ENCODE results near the gene SULT6B1. TPM values are rescaled to one million over a fixed set of nuclear protein-coding genes. Genes with fewer than 3 reads are reported as not detected.
"Not testable (repeated sequence)": the region's sequence is repeated elsewhere in the genome, so short reads cannot be mapped to it uniquely, and the experiment has no call there.

The SULT6B1 gene
- total and polyA plus RNA-seq, 2 donors from 2014 or later: not detected

DNA sequence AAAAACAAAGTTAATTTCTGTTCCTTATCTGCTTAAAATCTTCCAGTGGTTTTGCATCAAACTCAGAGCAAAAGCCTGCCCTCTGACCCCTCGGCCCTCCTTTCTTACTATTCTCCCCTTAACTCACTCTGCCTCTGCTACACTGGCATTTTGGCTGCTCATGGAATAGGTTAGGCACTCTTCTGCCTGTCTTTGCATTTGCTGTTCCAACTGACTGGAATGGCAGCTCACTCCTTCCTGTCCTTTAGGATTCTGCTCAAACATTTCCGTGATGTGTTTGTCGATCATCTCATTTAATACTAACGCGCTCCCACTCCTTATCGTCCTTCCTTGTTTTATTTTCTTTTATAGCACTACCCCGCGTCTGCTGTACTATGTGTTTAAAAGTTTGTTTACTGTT is 42.1 kb upstream of the SULT6B1 start:
- no peaks in the 10 kb centered on the region for H3K9me3 ChIP-seq (ENCODE audit: control insufficient read depth in 2 of 3, insufficient read depth in 1 of 3, low read length in 3 of 3)
- no peaks in the 10 kb centered on the region for H3K27me3 ChIP-seq (ENCODE audit: control insufficient read depth, insufficient read depth, low read length)
- H3K4me1 ChIP-seq (ENCODE audit: control insufficient read depth in 2 of 3, insufficient read depth in 2 of 3, low read depth in 1 of 3, low read length in 3 of 3): peaks cover 5 to 13% (median 10%) of the 10 kb centered on the region in 3 donors
- peak overlapping the region in 1 of 2 donors; percentile 87 for H3K27ac ChIP-seq (ENCODE audit: low read depth in 2 of 2, low read length in 2 of 2)
- H3K36me3 ChIP-seq (ENCODE audit: control insufficient read depth in 2 of 3, insufficient read depth in 3 of 3, low read length in 3 of 3): peaks cover 6 to 17% (median 12%) of the 10 kb centered on the region in 3 donors
- TF ChIP-seq, protein P1, sequence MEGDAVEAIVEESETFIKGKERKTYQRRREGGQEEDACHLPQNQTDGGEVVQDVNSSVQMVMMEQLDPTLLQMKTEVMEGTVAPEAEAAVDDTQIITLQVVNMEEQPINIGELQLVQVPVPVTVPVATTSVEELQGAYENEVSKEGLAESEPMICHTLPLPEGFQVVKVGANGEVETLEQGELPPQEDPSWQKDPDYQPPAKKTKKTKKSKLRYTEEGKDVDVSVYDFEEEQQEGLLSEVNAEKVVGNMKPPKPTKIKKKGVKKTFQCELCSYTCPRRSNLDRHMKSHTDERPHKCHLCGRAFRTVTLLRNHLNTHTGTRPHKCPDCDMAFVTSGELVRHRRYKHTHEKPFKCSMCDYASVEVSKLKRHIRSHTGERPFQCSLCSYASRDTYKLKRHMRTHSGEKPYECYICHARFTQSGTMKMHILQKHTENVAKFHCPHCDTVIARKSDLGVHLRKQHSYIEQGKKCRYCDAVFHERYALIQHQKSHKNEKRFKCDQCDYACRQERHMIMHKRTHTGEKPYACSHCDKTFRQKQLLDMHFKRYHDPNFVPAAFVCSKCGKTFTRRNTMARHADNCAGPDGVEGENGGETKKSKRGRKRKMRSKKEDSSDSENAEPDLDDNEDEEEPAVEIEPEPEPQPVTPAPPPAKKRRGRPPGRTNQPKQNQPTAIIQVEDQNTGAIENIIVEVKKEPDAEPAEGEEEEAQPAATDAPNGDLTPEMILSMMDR (IDR thresholded peaks at IDR 0.05; ENCODE audit: borderline replicate concordance, extremely low read depth, insufficient read depth): no peak
- DNase-seq (peak in 1 of 5 donors; percentile 30), FAIRE-seq (no peak)
- H3K4me3 ChIP-seq (ENCODE audit: low read length in 3 of 3): peak overlapping the region; percentile 71 to 96 (median 89)
- H3K9ac ChIP-seq (ENCODE audit: low read length in 3 of 3): peak overlapping the region; percentile 60 to 91 (median 82)
- intact Hi-C loops (cut with DNase I): no loop called here

DNA sequence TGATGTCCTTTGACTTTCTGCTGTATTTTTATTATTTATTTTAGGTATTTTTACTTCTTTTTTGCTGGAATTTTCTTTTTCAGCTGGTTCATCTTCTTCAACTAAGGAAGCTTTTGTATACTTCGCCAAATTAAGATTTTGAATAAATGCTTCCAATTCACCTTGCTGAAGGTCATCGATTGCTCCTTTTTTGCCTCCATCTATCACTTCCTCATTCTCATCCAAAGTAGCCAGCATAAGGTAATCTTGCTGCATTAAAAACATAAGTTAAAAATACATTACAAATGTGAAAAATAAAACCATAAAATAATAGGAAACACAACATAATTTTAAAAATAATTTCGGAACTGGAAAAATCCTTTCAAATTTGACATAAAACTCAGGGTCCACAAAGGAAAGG is 40.3 kb upstream of the SULT6B1 start:
- intact Hi-C loops (cut with DNase I): no loop called here
- Histone ChIP-seq H3K9me3 (ENCODE audit: control insufficient read depth in 2 of 3, insufficient read depth in 1 of 3, low read length in 3 of 3) (no peaks in the 10 kb centered on the region), H3K27ac (ENCODE audit: low read depth in 2 of 2, low read length in 2 of 2) (no peak overlapping the region), H3K27me3 (ENCODE audit: control insufficient read depth, insufficient read depth, low read length) (no peaks in the 10 kb centered on the region), H3K9ac (ENCODE audit: low read length in 3 of 3) (no peak overlapping the region), H3K4me1 (ENCODE audit: control insufficient read depth in 2 of 3, insufficient read depth in 2 of 3, low read depth in 1 of 3, low read length in 3 of 3) (peaks cover 5 to 13% (median 10%) of the 10 kb centered on the region in 3 donors), H3K4me3 (ENCODE audit: low read length in 3 of 3) (no peak overlapping the region), H3K36me3 (ENCODE audit: control insufficient read depth in 2 of 3, insufficient read depth in 3 of 3, low read length in 3 of 3) (peaks cover 6 to 17% (median 12%) of the 10 kb centered on the region in 3 donors)
- no peak for FAIRE-seq
- TF ChIP-seq, protein P1 (IDR thresholded peaks at IDR 0.05; ENCODE audit: borderline replicate concordance, extremely low read depth, insufficient read depth): no peak
- no peak for DNase-seq

DNA sequence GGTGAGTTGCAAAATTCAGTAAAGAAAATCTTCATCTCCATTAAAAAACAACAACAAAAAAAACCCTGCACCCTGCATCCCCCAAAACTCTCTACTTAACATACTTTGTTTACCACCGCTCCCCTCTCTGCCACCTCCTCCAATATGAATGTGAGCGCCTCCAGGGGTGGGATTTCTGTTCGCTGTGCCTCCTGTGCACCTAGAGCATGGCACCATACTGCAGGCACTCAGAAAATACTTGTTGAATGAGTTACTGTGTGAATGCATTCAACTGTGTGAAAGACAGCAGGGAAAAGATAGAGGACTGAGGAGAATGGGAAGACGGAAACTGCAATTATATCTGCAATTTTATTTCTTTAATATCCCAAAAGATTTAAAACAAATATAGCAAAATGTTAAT is 38.4 kb upstream of the SULT6B1 start:
- Histone ChIP-seq H3K4me1 (ENCODE audit: control insufficient read depth in 2 of 3, insufficient read depth in 2 of 3, low read depth in 1 of 3, low read length in 3 of 3) (peaks cover 0 to 5% (median 2%) of the 10 kb centered on the region in 3 donors), H3K36me3 (ENCODE audit: control insufficient read depth in 2 of 3, insufficient read depth in 3 of 3, low read length in 3 of 3) (peaks cover 6 to 17% (median 12%) of the 10 kb centered on the region in 3 donors), H3K9ac (ENCODE audit: low read length in 3 of 3) (no peak overlapping the region), H3K4me3 (ENCODE audit: low read length in 3 of 3) (no peak overlapping the region), H3K27me3 (ENCODE audit: control insufficient read depth, insufficient read depth, low read length) (no peaks in the 10 kb centered on the region), H3K27ac (ENCODE audit: low read depth in 2 of 2, low read length in 2 of 2) (no peak overlapping the region), H3K9me3 (ENCODE audit: control insufficient read depth in 2 of 3, insufficient read depth in 1 of 3, low read length in 3 of 3) (no peaks in the 10 kb centered on the region)
- DNase-seq (no peak), FAIRE-seq (no peak)
- intact Hi-C loops (cut with DNase I): no loop called here
- TF ChIP-seq, protein P1 (IDR thresholded peaks at IDR 0.05; ENCODE audit: borderline replicate concordance, extremely low read depth, insufficient read depth): no peak

DNA sequence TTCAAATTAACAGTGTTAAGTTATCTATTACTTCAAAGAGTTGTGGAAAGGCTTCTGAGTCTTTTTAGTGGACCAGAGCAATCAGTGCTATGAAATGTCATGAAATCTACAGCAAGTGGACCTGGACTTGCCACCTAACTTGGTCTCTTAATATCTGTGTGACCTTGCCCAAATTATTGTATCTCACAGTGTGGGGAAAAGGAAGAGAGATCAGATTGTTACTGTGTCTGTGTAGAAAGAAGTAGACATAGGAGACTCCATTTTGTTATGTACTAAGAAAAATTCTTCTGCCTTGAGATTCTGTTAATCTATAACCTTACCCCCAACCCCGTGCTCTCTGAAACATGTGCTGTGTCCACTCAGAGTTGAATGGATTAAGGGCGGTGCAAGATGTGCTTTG is 36.7 kb upstream of the SULT6B1 start:
- intact Hi-C loops (cut with DNase I); H3K27ac ChIP-seq (ENCODE audit: low read depth in 2 of 2, low read length in 2 of 2): not testable (repeated sequence)

More for the DNA sequence above, 36.7 kb upstream of the SULT6B1 start:
- H3K4me1 ChIP-seq (ENCODE audit: control insufficient read depth in 2 of 3, insufficient read depth in 2 of 3, low read depth in 1 of 3, low read length in 3 of 3); DNase-seq; FAIRE-seq; H3K9me3 ChIP-seq (ENCODE audit: control insufficient read depth in 2 of 3, insufficient read depth in 1 of 3, low read length in 3 of 3); H3K4me3 ChIP-seq (ENCODE audit: low read length in 3 of 3); H3K27me3 ChIP-seq (ENCODE audit: control insufficient read depth, insufficient read depth, low read length); H3K9ac ChIP-seq (ENCODE audit: low read length in 3 of 3): not testable (repeated sequence)
- H3K36me3 ChIP-seq (ENCODE audit: control insufficient read depth in 2 of 3, insufficient read depth in 3 of 3, low read length in 3 of 3): peaks cover 6 to 22% (median 12%) of the 10 kb centered on the region in 3 donors
